OCI-LY1 (cell line): ENCODE measurements around the gene TAS1R2.
"Not testable (repeated sequence)": the region's sequence is repeated elsewhere in the genome, so short reads cannot be mapped to it uniquely, and the experiment has no call there.

Source experiments
- CTCF ChIP-seq: fragments of 200-600 bp; sonication (generic), shearing (Covaris generic); IDR thresholded peaks from 2 replicates; pipeline ENCODE4 v1.5.1; 2017; ENCODE audit warnings: mild to moderate bottlenecking, antibody characterized with exemption, low read length, moderate library complexity, mixed read lengths
- EZH2 ChIP-seq: fragments of 200-600 bp; sonication (generic), shearing (Covaris generic); IDR thresholded peaks from 2 replicates; pipeline ENCODE4 v1.8.0; 2017; ENCODE audit warnings: borderline replicate concordance, mixed run types, mild to moderate bottlenecking, antibody characterized with exemption, low read length, moderate library complexity, mixed read lengths

- not testable (repeated sequence) for TF ChIP-seq CTCF, EZH2
Measured at GRCh38 chr1:18870595-18870865, 11.1 kb upstream of the TAS1R2 start.
